ENCODE results near the gene ABCF2.

ABCF2 gene

GRCh38 chr7:151195616-151196450 is 31.2 kb downstream of the ABCF2 start:
- no peak for DNase-seq (ENCODE audit: low read depth)

DNA sequence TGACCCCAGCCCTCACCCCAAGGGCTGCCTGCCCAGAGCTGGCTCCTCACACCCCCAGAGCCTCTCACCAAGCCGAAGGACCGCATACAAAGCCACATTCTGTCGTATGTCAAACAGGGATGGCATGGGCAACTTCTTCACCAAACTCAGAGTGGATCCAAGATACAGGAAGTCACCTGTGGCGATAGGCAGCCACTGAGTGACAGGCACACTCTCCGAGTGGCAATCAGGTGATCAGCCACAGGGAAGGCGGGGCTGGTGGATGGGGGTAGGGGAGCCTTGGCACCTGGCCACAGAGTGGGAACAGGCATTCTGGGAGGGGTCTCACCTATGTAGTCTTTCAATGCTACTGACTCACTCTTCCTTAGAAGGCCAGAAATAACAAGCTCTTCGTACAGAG is 32.8 kb downstream of the ABCF2 start:
- no peak for DNase-seq (ENCODE audit: low read depth)

DNA sequence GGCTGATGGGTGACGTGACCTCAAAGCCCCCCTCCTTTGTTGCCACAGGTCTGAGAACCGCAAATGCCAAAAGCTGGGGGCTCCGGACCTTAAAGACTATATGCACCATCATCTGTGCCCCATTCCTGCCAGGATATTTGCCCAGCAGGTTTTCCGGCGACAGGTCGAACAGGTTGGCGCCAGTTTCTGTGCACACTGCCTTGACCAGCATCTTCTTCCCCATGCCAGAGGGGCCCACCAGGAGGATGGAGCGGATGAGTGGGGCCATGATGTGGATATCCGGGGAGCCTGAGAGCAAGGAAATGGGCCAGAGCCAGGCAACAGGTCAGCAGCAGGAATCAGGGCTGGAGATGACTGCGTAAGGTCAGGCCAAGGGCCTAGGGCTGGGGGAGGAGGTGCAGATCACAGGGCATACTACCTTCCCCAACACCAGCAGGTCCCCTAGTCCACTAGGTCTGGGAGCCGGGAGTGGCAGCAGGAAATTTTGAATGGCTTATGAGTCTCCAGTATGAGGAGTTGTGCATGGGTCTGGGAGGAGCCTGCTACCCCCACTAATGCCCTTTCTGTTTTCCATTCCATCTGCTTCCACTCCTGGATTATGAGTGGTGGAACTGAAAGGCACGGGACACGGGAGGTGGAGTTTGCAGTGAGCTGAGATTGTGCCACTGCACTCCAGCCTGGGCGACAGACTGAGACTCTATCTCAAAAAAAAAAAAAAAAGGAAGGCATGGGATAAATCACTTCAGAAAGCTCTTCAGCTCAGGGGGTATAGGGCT is 33.6 kb downstream of the ABCF2 start:
- DNase-seq (ENCODE audit: low read depth), result no peak

GRCh38 chr7:151192002-151192539 is 34.9 kb downstream of the ABCF2 start:
- DNase-seq (ENCODE audit: low read depth), result no peak

GRCh38 chr7:151191544-151191943 is 35.5 kb downstream of the ABCF2 start:
- no peak for DNase-seq (ENCODE audit: low read depth)

- no peak for DNase-seq (ENCODE audit: low read depth)
Observed at GRCh38 chr7:151189038-151189437, 38.0 kb downstream of the ABCF2 start.

GRCh38 chr7:151188252-151188542 is 38.8 kb downstream of the ABCF2 start:
- no peak for DNase-seq (ENCODE audit: low read depth)

- no peak for DNase-seq (ENCODE audit: low read depth)
Observed at GRCh38 chr7:151187409-151188251, 39.4 kb downstream of the ABCF2 start.

GRCh38 chr7:151186640-151187408 is 40.2 kb downstream of the ABCF2 start, which contains the start of gene ASB10:
Gene ASB10, minus strand, starts transcription at chr7:151187250. Its CDS starts 120 bp downstream, at chr7:151187130.
- DNase-seq (ENCODE audit: low read depth), result no peak

DNA sequence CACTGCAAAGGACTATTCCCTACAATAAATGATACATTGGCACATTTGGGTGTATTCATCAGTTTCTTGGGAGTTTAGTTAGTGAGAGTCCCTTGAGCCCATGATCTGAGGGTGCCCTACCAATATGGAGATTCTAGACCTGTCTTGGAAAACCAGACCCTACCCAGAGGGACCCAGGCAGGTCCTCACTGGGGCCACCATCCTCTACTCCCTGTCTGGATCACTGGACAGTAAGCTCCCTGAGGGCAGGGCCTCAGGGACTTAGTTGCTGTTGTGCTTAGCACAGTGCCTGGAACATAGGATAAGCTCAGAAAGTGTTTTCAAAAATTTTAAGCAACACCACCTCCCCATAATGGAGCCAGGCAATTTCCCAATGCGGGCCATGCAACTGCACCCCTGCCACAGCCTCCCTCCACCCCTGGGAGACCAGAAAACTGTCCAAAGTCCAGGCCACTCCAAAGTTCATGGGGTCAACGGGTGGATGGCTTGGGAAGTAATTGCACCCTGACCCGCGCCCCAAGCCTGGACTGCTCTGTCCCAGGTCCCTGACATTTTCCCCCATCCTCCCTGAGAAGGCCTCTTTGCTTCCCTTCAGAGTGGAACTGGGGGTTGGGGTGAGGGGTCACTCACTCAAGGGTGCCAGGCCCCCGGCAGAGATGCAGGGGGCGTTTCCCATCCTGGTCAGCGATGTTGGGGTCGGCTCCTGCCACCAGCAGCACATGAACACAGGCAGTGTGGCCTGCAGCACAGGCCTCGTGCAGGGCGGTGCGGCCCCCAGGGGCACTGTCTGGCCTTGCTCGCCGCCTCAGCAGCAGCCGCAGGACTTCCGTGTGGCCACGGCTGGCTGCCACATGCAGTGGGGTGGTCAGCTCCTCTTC is 41.0 kb downstream of the ABCF2 start:
- DNase-seq (ENCODE audit: low read depth), result no peak

DNA sequence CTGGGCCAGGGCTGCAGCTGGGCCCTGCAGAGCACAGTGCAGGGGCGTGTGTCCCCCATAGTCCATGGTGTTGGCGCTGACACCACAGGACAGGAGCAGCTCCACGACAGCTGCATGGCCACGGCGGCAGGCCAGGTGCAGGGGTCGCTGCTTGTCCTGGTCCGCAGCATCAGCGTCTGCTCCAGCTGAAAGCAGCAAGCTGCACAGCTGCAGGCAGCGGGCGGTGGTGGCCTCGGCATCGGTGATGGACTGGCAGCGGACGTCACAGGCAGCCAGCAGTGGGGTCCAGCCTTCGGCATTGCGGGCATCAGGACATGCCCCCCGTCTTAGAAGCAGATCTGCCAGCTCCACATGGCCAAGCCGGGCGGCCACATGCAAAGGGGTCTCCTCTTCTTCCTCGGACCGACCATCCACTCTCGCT is 46.0 kb downstream of the ABCF2 start:
- no peak for DNase-seq (ENCODE audit: low read depth)

- no peak for DNase-seq (ENCODE audit: low read depth)
Observed at GRCh38 chr7:151179946-151180345, 47.1 kb downstream of the ABCF2 start.

DNA sequence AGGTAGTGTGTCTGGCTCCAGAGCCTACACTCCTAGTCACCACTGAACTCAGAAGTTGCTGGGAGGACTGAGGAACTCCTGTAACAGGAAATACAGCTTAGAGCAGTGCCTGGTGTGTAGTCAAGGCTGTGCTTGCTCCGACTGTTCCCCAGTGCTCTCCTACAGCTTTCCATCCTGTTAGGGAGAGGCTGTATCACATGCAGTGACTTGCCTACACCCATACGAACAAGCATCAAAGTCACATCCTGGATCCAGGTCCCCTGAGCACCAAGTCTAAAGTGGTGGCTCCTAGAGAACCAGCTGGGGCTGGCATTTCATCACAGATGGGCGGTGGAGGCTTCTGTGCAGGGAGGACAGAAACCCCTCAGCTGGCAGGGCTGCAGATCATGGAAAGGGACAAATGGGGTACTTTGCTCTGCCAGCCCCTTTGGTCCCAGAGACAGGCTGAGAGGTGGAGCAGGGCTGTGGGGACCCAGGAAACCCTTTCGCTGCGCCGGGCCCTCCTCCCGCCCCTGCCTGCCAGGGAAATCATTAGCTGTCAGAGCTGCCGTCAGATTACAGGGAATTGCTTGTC is 47.6 kb downstream of the ABCF2 start:
- DNase-seq (ENCODE audit: low read depth), result no peak

- no peak for DNase-seq (ENCODE audit: low read depth)
Observed at GRCh38 chr7:151178831-151179230, 48.2 kb downstream of the ABCF2 start.

- DNase-seq (ENCODE audit: low read depth), result no peak
Observed at GRCh38 chr7:151178236-151178635, 48.8 kb downstream of the ABCF2 start.

DNA sequence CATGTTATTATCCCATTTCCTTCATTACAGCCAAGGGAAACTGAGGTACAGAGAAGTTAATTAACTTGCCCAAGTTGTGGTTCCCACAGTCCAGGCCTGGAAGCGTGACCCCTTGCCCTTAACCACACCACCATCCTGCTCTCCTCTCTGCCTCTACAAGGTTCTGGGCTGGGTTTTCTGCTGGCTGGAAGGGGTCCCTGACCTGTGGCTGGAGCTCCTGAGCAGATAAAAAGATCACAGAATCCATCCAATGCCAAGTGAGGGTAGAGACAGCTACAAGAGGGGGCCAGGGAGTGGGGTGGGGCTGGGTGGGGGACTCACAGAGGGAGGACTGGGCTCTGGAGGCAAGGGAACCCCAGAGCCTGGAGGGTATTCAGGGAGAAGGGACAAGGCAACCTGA is 49.7 kb downstream of the ABCF2 start:
- no peak for DNase-seq (ENCODE audit: low read depth)

GRCh38 chr7:151176401-151176800 is 50.6 kb downstream of the ABCF2 start:
- DNase-seq (ENCODE audit: low read depth), result no peak

DNA sequence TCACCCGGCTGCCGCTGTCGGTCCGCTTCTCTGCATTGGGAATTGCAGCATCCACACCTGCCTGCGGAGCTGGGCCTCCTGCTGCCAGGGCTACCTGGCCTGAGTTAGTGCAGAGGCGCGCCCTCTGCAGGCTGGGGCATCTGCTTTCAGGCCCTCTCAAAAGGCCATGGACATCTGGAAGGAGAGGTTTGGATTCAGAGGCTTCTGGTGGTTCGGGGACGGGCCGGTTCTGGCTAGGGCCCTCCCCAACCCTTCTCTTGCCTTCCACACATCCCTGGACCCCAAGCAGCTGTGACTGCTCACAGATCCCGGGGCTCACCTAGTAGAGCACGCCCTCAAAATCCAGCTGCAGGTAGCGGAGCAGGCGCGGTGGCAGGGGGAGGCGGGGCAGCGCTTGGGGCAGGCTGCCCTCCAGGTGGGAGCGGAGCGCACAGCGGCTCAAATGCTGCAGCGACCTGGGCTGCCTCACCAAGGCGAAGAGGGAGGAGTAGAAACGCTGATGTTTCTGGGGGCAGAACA is 51.2 kb downstream of the ABCF2 start:
- no peak for DNase-seq (ENCODE audit: low read depth)

- no peak for DNase-seq (ENCODE audit: low read depth)
Observed at GRCh38 chr7:151175047-151175792, 51.8 kb downstream of the ABCF2 start.

Measured in stimulated activated CD8-positive, alpha-beta memory T cell treated with anti-CD3 and anti-CD28 coated beads, Interleukin-7, amount 100 ng/mL, for 24 hours (primary cell).